SK-N-SH (cell line): ENCODE measurements around the gene FRMD3.

Experiments
- CTCF ChIP-seq: fragments of 200-600 bp; sonication (generic); IDR thresholded peaks from 2 replicates; pipeline ENCODE4 v1.6.1; 2017; ENCODE audit warnings: antibody characterized with exemption, mild to moderate bottlenecking, moderate library complexity
- EP300 ChIP-seq, 2 experiments: IDR thresholded peaks; 2 replicates each; pipeline versions ENCODE4 v1.4.0 to v1.6.1; 2012; ENCODE audit warnings: borderline replicate concordance in 1 of 2, low read depth in 1 of 2, low read length in 1 of 2
- FOXJ3 ChIP-seq: sonication (generic); formaldehyde crosslinking; IDR thresholded peaks from 2 replicates; pipeline ENCODE4 v1.5.1; 2020; ENCODE audit warnings: mild to moderate bottlenecking, missing genetic modification reagents
- MAX ChIP-seq: IDR thresholded peaks from 2 replicates; pipeline ENCODE4 v1.4.0; 2012; ENCODE audit warnings: low read depth
- MEF2A ChIP-seq: IDR thresholded peaks from 2 replicates; pipeline ENCODE4 v1.4.0; 2012; ENCODE audit warnings: low read depth, borderline replicate concordance
- RAD21 ChIP-seq: IDR thresholded peaks from 2 replicates; pipeline ENCODE4 v1.6.1; 2012; ENCODE audit warnings: mild to moderate bottlenecking, low read length

- TF ChIP-seq MEF2A (no peak), CTCF (no peak), RAD21 (no peak), FOXJ3 (CRISPR knock-in tag) (no peak), EP300 (IDR thresholded peaks at IDR 0.05; ENCODE audit: borderline replicate concordance in 1 of 2, low read depth in 1 of 2, low read length in 1 of 2) (no peak), MAX (no peak)
Observed at GRCh38 chr9:83317244-83317643, 221.0 kb downstream of the FRMD3 start.
